HepG2 (cell line): ENCODE data around the gene CIB1. TPM values are rescaled to one million over a fixed set of nuclear protein-coding genes. Genes with fewer than 3 reads are reported as not detected.

ENCODE experiments used
- ATAC-seq: fragments of 200-7000 bp; cut with Tn5 transposase; 3 replicates; pipeline ENCODE4 v1.9.1; 2020; ENCODE audit warnings: mild to moderate bottlenecking, moderate library complexity
- BruUV-seq: library from RNA; stranded (reverse); fragments of 400-500 nt; replicated peaks from 2 replicates; lab custom pipeline; 2021; lab: Mats Ljungman, UMichigan
- CTCF ChIA-PET: fragments of 300-600 bp; formaldehyde crosslinking; extraction: SDS; loops from one replicate; lab custom pipeline; 2021; ENCODE audit warnings: low total read pairs, inconsistent platforms, low intra/inter-chr PET ratio; lab: Yijun Ruan, JAX
- POLR2A ChIA-PET: fragments of 350-600 bp; sonication (Branson Sonifier 250); formaldehyde crosslinking; loops from one replicate; lab custom pipeline; 2020; ENCODE audit warnings: antibody characterized with exemption, inconsistent platforms; lab: Yijun Ruan, JAX
- DNase-seq: peaks from one replicate; pipeline ENCODE4 v3.0.0-alpha.2; 2015; ENCODE audit warnings: low spot score
- FAIRE-seq: peaks from 3 replicates; lab custom pipeline; 2011; peaks lifted over from hg19 to GRCh38; lab: Jason Lieb, UNC
- H2AFZ ChIP-seq: one replicate; pipeline ENCODE4 v1.6.1; 2011; ENCODE audit warnings: low read length, inconsistent platforms
- H3K27ac ChIP-seq: fragments of 300-600 bp; 3 replicates; pipeline ENCODE4 v1.8.0; 2011; ENCODE audit warnings: mixed run types, mild to moderate bottlenecking, mixed read lengths, low read length, inconsistent platforms; ENCODE audit not compliant: insufficient read depth; ENCODE audit errors: extremely low read length
- H3K27me3 ChIP-seq, 2 experiments: fragments of 200-600 bp in 1 of 2; 2 replicates in 1 of 2; 3 replicates in 1 of 2; pipeline versions ENCODE4 v1.6.0 to v1.8.0; 2011; ENCODE audit warnings: low read length in 2 of 2, mild to moderate bottlenecking in 2 of 2, moderate library complexity in 2 of 2, inconsistent platforms in 1 of 2; ENCODE audit not compliant: insufficient read depth in 2 of 2, control insufficient read depth in 1 of 2
- H3K36me3 ChIP-seq, 2 experiments: fragments of 200-600 bp in 1 of 2; replicated peaks in 1 of 2; 2 replicates in 1 of 2; 3 replicates in 1 of 2; pipeline versions ENCODE4 v1.5.1 to v1.8.0; 2011; ENCODE audit warnings: low read length in 2 of 2, inconsistent platforms in 1 of 2; ENCODE audit not compliant: insufficient read depth in 2 of 2, control insufficient read depth in 1 of 2
- H3K4me1 ChIP-seq: 2 replicates; pipeline ENCODE4 v1.5.1; 2012; ENCODE audit warnings: low read length, inconsistent platforms; ENCODE audit not compliant: insufficient read depth
- H3K4me2 ChIP-seq: 2 replicates; pipeline ENCODE4 v1.6.0; 2011; ENCODE audit warnings: low read depth, low read length, inconsistent platforms
- H3K4me3 ChIP-seq, 3 experiments: fragments of 200-600 bp in 1 of 3; sonication (generic), shearing (Covaris generic) in 1 of 3; replicated peaks in 1 of 3; 2 replicates each; pipeline ENCODE4 v1.5.1; 2011 to 2016; ENCODE audit warnings: low read length in 3 of 3, inconsistent platforms in 2 of 3, low read depth in 2 of 3, mild to moderate bottlenecking in 2 of 3, control low read depth in 1 of 3, mixed read lengths in 1 of 3; ENCODE audit not compliant: insufficient read depth in 1 of 3
- H3K79me2 ChIP-seq: one replicate; pipeline ENCODE4 v1.6.1; 2011; ENCODE audit warnings: low read length, inconsistent platforms; ENCODE audit not compliant: insufficient read depth
- H3K9ac ChIP-seq: 2 replicates; pipeline ENCODE4 v1.6.0; 2011; ENCODE audit warnings: mild to moderate bottlenecking, low read depth, low read length, inconsistent platforms; ENCODE audit not compliant: insufficient read depth
- H3K9me3 ChIP-seq: 2 replicates; pipeline ENCODE4 v1.5.1; 2012; ENCODE audit warnings: mild to moderate bottlenecking, low read length
- H4K20me1 ChIP-seq: 2 replicates; pipeline ENCODE4 v1.6.0; 2011; ENCODE audit warnings: inconsistent platforms, mild to moderate bottlenecking, low read length, moderate library complexity; ENCODE audit not compliant: insufficient read depth
- HIC2 ChIP-seq: sonication (generic); formaldehyde crosslinking; IDR thresholded peaks from 2 replicates; pipeline ENCODE4 v1.9.0; 2022; ENCODE audit warnings: low read depth, missing genetic modification reagents
- HNRNPL ChIP-seq: fragments of 200-400 bp; formaldehyde crosslinking; IDR thresholded peaks from 2 replicates; pipeline ENCODE4 v1.6.1; 2017; ENCODE audit warnings: mild to moderate bottlenecking, low read depth, low read length
- PAXIP1 ChIP-seq: sonication (generic); formaldehyde crosslinking; conservative IDR thresholded peaks from 2 replicates; pipeline ENCODE4 v1.4.0; 2020; ENCODE audit warnings: mild to moderate bottlenecking, missing genetic modification reagents, moderate library complexity
- PRPF4 ChIP-seq: fragments of 200-400 bp; formaldehyde crosslinking; IDR thresholded peaks from 2 replicates; pipeline ENCODE4 v1.6.1; 2016; ENCODE audit warnings: low read length, low read depth; ENCODE audit not compliant: poor library complexity, severe bottlenecking
- RXRA ChIP-seq: sonication (generic); formaldehyde crosslinking; IDR thresholded peaks from 2 replicates; pipeline ENCODE4 v1.5.1; 2020; ENCODE audit warnings: missing genetic modification reagents
- SP2 ChIP-seq: sonication (generic); formaldehyde crosslinking; IDR thresholded peaks from 2 replicates; pipeline ENCODE4 v1.5.1; 2020; ENCODE audit warnings: mild to moderate bottlenecking, missing genetic modification reagents
- ZNF687 ChIP-seq: sonication (generic); formaldehyde crosslinking; IDR thresholded peaks from 2 replicates; pipeline ENCODE4 v1.5.1; 2020; ENCODE audit warnings: mild to moderate bottlenecking, missing genetic modification reagents, moderate library complexity
- ZNF776 ChIP-seq: sonication (generic); formaldehyde crosslinking; IDR thresholded peaks from 2 replicates; pipeline ENCODE4 v1.4.0; 2020; ENCODE audit warnings: mild to moderate bottlenecking, missing genetic modification reagents
- ZSCAN29 ChIP-seq: sonication (generic); formaldehyde crosslinking; conservative IDR thresholded peaks from 2 replicates; pipeline ENCODE4 v1.4.0; 2020; ENCODE audit warnings: mild to moderate bottlenecking, missing genetic modification reagents
- WGBS: methylation state at CpG from one replicate; pipeline ENCODE4 v1.1.6; 2017; ENCODE audit warnings: low lambda C conversion rate; 5-methylcytosine and 5-hydroxymethylcytosine counted together
- in situ Hi-C: cut with HindIII; loops from 2 replicates; pipeline ENCODE4 v1.10.0; 2017; ENCODE audit warnings: low pct_unique_long_range_greater_than_20kb; ENCODE audit not compliant: extremely low pct_ligation_motif_present
- intact Hi-C: fragments of 100-400 bp; cut with micrococcal nuclease; formaldehyde crosslinking; loops from one replicate; pipeline ENCODE4 v1.10.0; 2022; ENCODE audit not compliant: unreplicated experiment
- polyA plus RNA-seq, 8 experiments: library from polyadenylated mRNA; depleted of rRNA in 3 of 8; stranded (reverse) in 7 of 8; unstranded in 1 of 8; fragments of >200 nt; fragmentation: Illumina TruSeq in 4 of 8; extraction: Trizol in 4 of 8; gene quantifications; 2 replicates each; pipeline versions ENCODE4 v1.2.1 to v1.2.3, GENCODE V29; 2011 to 2016; ENCODE audit warnings: low read depth in 4 of 8, missing spikeins in 1 of 8, mixed read lengths in 1 of 8; ENCODE audit not compliant: insufficient read depth in 1 of 8
- total RNA-seq, 5 experiments: library from RNA; depleted of rRNA; stranded (reverse); fragments of >200 nt; fragmentation: Illumina TruSeq; extraction: Trizol; gene quantifications; 2 replicates each; pipeline ENCODE4 v1.2.3, GENCODE V29; 2016; ENCODE audit warnings: low read depth in 1 of 5

CIB1 gene
- total and polyA plus RNA-seq, 2 of the 13 experiments (the other 11 are each of a cell fraction or from before 2014, with no cell fraction given), result 38.7 to 72.7 TPM

GRCh38 chr15:90211440-90212143, 22.1 kb downstream of the CIB1 start:
- H2AFZ ChIP-seq, result no peak overlapping the region
- CTCF ChIA-PET, result no interaction called here
- intact Hi-C loops, result no loop called here
- ATAC-seq, result peak; percentile 70
- no peak overlapping the region for H3K9ac ChIP-seq
- no peaks in the 10 kb centered on the region for H4K20me1 ChIP-seq
- peaks cover 31% of the 10 kb centered on the region for H3K4me1 ChIP-seq
- H3K4me3 ChIP-seq, result no peak overlapping the region; a peak in 1 of 6 replicates
- in situ Hi-C loops, result no loop called here
- peaks cover 2 to 5% of the 10 kb centered on the region in 2 experiments; a peak in 2 of 5 replicates for H3K36me3 ChIP-seq
- H3K4me2 ChIP-seq, result peak overlapping the region; percentile 28; the same call in 1 of the 2 replicates
- no peak for FAIRE-seq
- TF ChIP-seq HNRNPL, result 0 out of 2 replicates have a peak, but pooled peaks have one; percentile 18
- TF ChIP-seq PRPF4, result no peak
- peak; percentile 21; the same call in 1 of the 2 replicates for TF ChIP-seq ZNF776 (CRISPR knock-in tag)
- TF ChIP-seq PAXIP1 (CRISPR knock-in tag), result 0 out of 2 replicates have a peak, but pooled peaks have one; percentile 26
- 0 out of 2 replicates have a peak, but pooled peaks have one; percentile 20 for TF ChIP-seq RXRA
- TF ChIP-seq HIC2 (CRISPR knock-in tag), result 0 out of 2 replicates have a peak, but pooled peaks have one; percentile 26
- no peak for TF ChIP-seq ZSCAN29 (CRISPR knock-in tag)
- peak; percentile 39; the same call in 1 of the 2 replicates for TF ChIP-seq SP2 (CRISPR knock-in tag)
- TF ChIP-seq ZNF687, result peak; percentile 58; the same call in 1 of the 2 replicates
- DNase-seq, result no peak
- WGBS, result 16% methylated on average over 3 of the region's 13 CpGs
- BruUV-seq, result no TSS peak
- POLR2A ChIA-PET, result no interaction called here
- H3K27ac ChIP-seq, result peak overlapping the region; percentile 19
- no peaks in the 10 kb centered on the region for H3K27me3 ChIP-seq
- H3K9me3 ChIP-seq, result no peaks in the 10 kb centered on the region
- H3K79me2 ChIP-seq, result no peaks in the 10 kb centered on the region
